ENCODE measurements around the gene NUBP2.

DNA sequence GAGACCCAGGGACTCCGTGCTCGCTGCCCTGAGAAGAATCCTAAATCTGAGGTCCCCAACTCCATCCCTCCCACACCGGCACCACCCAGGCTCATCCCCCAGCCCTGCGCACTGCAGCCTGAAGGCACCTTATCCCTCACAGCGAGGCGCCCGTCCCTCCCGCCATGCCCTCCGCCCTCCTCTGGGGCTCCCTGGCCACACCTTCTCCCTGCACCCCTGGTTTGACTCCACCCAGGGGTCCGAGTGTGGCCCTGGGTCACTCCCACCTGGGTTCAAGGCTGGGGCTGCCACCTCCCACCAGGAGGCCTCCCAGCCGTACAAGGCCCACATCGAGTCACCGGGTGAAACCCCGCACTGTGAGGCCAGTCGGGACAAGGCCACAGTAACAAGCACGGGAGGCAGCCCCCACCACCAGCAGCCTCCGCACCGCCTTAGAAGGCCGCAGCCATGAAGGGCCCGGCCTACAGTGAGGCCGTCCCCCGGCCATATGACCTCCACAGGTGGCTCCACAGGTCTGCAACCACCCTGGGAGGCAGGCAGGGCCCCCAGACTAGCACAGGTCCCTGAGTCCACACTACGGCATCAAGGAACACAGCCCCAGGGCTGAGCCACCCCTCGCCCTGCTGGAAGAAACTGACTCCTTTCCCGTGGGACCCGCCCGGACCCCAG, 35.6 kb downstream of the NUBP2 start:
- no peak for TF ChIP-seq CTCF (conservative IDR thresholded peaks at IDR 0.05 in 1 of 2, IDR thresholded peaks at IDR 0.05 in 1 of 2; ENCODE audit: extremely low read depth in 1 of 2, insufficient read depth in 1 of 2, low read depth in 1 of 2, low read length in 2 of 2)
- TF ChIP-seq EZH2 (IDR thresholded peaks at IDR 0.05; ENCODE audit: borderline replicate concordance, low read length) = no peak

Data from mammary epithelial cell (primary cell).